GM10266 (cell line): ENCODE data around the gene FANCC.

Source experiments
- DNase-seq: peaks from one replicate; pipeline ENCODE4 v3.0.0; 2012; ENCODE audit errors: extremely low spot score
- CTCF ChIP-seq: IDR thresholded peaks from 2 replicates; pipeline ENCODE4 v1.5.1; 2012; ENCODE audit warnings: mild to moderate bottlenecking, low read depth; ENCODE audit not compliant: control insufficient read depth, insufficient read depth; ENCODE audit errors: missing control alignments

The FANCC gene

GRCh38 chr9:95070549-95071021 is 246.9 kb downstream of the FANCC start:
- no peak for TF ChIP-seq CTCF
- DNase-seq = no peak

DNA sequence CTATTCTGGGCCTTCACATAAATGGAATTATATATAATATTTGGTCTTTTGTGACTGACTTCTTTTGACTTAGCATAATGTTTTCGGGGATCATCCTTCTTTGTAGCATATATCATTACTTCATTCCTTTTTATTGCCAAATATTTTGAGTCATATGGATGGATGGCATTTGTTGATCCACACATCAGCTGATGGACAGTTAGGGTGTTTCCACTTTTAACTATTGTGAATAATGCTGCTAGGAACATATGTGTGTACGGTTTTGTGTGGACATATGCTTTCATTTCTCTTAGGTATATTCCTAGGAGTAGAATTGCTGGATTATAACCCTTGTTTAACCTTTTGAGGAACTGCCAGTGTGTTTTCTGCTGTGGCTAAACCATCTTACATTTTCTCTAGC is 249.6 kb downstream of the FANCC start:
- no peak for DNase-seq
- no peak for TF ChIP-seq CTCF

GRCh38 chr9:95067057-95067456 is 250.5 kb downstream of the FANCC start:
- DNase-seq = no peak
- TF ChIP-seq CTCF = no peak

GRCh38 chr9:95065224-95065623 is 252.3 kb downstream of the FANCC start:
- no peak for TF ChIP-seq CTCF
- no peak for DNase-seq

- no peak for TF ChIP-seq CTCF
- no peak for DNase-seq
These were observed 254.2 kb downstream of the FANCC start for GRCh38 chr9:95063300-95063699.

DNA sequence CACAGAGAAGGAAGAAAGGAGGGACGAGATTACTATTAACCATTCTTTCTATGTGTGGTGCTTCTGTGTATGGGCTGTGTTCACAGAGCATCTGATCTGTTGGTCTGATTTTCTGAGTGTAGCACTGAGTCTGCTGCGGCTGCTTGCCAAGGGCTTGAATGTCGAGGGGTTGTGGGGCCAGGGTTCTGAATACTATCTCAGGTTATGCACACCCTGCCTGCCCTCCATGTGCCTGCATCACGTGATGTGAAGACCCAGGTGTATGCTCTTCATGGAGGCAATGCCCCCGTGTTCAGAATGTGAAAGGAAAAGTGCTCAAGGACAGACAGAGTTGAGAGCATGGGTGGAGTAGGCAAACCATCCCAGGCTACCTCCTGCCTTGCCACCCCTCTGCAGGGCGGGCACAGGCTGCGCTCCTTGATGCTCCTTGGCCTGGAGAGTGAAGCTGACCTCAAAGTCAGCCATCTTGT is 254.9 kb downstream of the FANCC start:
- no peak for DNase-seq
- TF ChIP-seq CTCF = no peak

DNA sequence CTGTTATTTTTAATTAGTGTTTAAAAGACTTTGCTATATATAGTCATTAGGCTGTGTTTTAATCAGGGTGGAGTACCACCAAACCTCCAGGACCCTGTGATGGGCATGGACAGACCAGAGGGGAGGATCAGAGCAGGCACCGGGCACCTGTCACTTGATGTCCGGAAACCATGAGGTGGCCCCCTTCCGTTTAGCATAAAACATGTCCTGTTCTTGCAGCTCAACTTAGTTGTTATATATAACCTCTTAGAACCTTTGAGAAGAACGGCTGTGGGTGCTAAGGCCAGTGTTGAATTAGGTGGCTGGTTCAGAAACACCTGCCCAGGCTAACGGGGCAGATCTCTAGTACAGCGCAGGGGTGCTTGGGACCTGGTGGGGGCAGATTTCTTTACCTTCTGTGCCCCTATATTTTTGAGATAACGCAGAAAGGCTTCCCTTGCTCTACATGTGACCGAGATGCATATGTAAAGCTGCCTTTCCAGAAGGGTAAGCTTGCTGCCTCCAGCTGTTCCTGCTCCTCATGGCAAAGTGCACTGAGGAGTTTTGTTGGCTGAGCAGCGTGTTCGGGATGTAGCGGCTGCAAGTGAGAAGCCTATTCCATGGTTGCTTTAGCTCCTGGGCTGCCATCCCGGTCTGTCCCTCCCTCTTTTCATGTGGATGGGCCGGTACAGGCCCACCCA is 255.5 kb downstream of the FANCC start:
- no peak for TF ChIP-seq CTCF
- DNase-seq = no peak
